ENCODE results near the gene SND1.

DNA sequence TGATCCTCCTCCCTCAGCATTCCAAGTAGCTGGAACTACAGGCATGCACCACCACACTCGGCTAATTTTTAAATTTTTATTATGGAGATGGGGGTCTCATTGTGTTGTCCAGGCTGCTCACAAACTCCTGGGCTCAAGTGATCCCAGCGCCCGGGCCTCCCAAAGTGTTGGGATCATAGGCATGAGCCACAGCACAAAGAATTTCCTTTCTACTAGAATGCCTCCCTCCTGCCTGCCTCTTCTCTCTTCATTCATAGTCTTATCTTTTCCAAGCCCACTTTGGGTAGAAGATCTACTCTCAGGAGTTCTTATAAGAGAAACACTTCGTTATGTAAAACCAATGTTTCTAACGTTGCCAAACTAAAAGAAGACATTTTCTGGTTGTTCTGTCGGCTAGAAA is 235.1 kb downstream of the SND1 start:
- TF ChIP-seq, protein P1, sequence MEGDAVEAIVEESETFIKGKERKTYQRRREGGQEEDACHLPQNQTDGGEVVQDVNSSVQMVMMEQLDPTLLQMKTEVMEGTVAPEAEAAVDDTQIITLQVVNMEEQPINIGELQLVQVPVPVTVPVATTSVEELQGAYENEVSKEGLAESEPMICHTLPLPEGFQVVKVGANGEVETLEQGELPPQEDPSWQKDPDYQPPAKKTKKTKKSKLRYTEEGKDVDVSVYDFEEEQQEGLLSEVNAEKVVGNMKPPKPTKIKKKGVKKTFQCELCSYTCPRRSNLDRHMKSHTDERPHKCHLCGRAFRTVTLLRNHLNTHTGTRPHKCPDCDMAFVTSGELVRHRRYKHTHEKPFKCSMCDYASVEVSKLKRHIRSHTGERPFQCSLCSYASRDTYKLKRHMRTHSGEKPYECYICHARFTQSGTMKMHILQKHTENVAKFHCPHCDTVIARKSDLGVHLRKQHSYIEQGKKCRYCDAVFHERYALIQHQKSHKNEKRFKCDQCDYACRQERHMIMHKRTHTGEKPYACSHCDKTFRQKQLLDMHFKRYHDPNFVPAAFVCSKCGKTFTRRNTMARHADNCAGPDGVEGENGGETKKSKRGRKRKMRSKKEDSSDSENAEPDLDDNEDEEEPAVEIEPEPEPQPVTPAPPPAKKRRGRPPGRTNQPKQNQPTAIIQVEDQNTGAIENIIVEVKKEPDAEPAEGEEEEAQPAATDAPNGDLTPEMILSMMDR (IDR thresholded peaks at IDR 0.05; ENCODE audit: low read length) = no peak
- TF ChIP-seq EZH2 (optimal IDR thresholded peaks at IDR 0.05; ENCODE audit: low read depth, low read length) (no peak), EZH2phosphoT487 (IDR thresholded peaks at IDR 0.05; ENCODE audit: low read length) (no peak)

All from MM.1S (cell line).